Progenitor cell of endocrine pancreas (in vitro differentiated cells): ENCODE results near the gene TMEM200A. TPM values are rescaled to one million over a fixed set of nuclear protein-coding genes. Genes with fewer than 3 reads are reported as not detected.
"Not testable (repeated sequence)": the region's sequence is repeated elsewhere in the genome, so short reads cannot be mapped to it uniquely, and the experiment has no call there.

Experiments used
- DNase-seq: peaks from one replicate; pipeline ENCODE4 v3.0.0; 2021; ENCODE audit warnings: low spot score; ENCODE audit not compliant: unreplicated experiment
- H3K27ac Mint-ChIP-seq: 2 replicates; pipeline ENCODE4 v1.8.0; 2021; ENCODE audit warnings: mild to moderate bottlenecking, moderate library complexity, mixed read lengths
- H3K27me3 Mint-ChIP-seq: 2 replicates; pipeline ENCODE4 v1.8.0; 2021; ENCODE audit warnings: mixed read lengths
- H3K36me3 Mint-ChIP-seq: 2 replicates; pipeline ENCODE4 v1.8.0; 2022; ENCODE audit warnings: mixed read lengths; ENCODE audit not compliant: insufficient read depth
- H3K4me1 Mint-ChIP-seq: 2 replicates; pipeline ENCODE4 v1.8.0; 2021; ENCODE audit warnings: low read depth, mixed read lengths
- H3K4me3 Mint-ChIP-seq: 2 replicates; pipeline ENCODE4 v1.8.0; 2021; ENCODE audit warnings: low read depth, mild to moderate bottlenecking, moderate library complexity, mixed read lengths
- H3K9me3 Mint-ChIP-seq: 2 replicates; pipeline ENCODE4 v1.8.0; 2021; ENCODE audit warnings: low read depth, mixed read lengths
- CTCF ChIP-seq: fragments of 200-600 bp; sonication (generic); IDR thresholded peaks from one replicate; pipeline ENCODE4 v1.5.0; 2021; ENCODE audit warnings: antibody characterized with exemption, mild to moderate bottlenecking; ENCODE audit not compliant: unreplicated experiment
- total RNA-seq: library from RNA; stranded (reverse); gene quantifications from 2 replicates; pipeline ENCODE4 v1.2.1, GENCODE V29; 2021

Gene TMEM200A
- total RNA-seq, 1 donor from 2014 or later = 13.0 TPM

- Mint-ChIP-seq H3K27me3 (no peaks in the 10 kb centered on the region), H3K4me3 (no peak overlapping the region), H3K27ac (no peak overlapping the region), H3K4me1 (no peaks in the 10 kb centered on the region), H3K9me3 (no peaks in the 10 kb centered on the region), H3K36me3 (no peaks in the 10 kb centered on the region)
- no peak for TF ChIP-seq CTCF
- DNase-seq = no peak
Observed at GRCh38 chr6:130337534-130337933, 28.3 kb upstream of the TMEM200A start.

GRCh38 chr6:130346324-130346723, 19.5 kb upstream of the TMEM200A start:
- not testable (repeated sequence) for H3K27me3 Mint-ChIP-seq, H3K36me3 Mint-ChIP-seq, H3K27ac Mint-ChIP-seq, DNase-seq, H3K9me3 Mint-ChIP-seq, H3K4me3 Mint-ChIP-seq, H3K4me1 Mint-ChIP-seq

- Mint-ChIP-seq H3K36me3 (no peaks in the 10 kb centered on the region), H3K27ac (no peak overlapping the region), H3K4me3 (no peak overlapping the region), H3K9me3 (peaks cover 3% of the 10 kb centered on the region), H3K4me1 (no peaks in the 10 kb centered on the region), H3K27me3 (peaks cover 7% of the 10 kb centered on the region)
- DNase-seq = no peak
- no peak for TF ChIP-seq CTCF
Observed at GRCh38 chr6:130354322-130354721, 11.5 kb upstream of the TMEM200A start.

GRCh38 chr6:130355572-130355971, 10.2 kb upstream of the TMEM200A start:
- no peak for TF ChIP-seq CTCF
- Mint-ChIP-seq H3K27me3 (peaks cover 7% of the 10 kb centered on the region), H3K4me3 (no peak overlapping the region), H3K27ac (no peak overlapping the region), H3K9me3 (peaks cover 3% of the 10 kb centered on the region), H3K4me1 (no peaks in the 10 kb centered on the region), H3K36me3 (no peaks in the 10 kb centered on the region)
- no peak for DNase-seq

- H3K9me3 Mint-ChIP-seq = peaks cover 7% of the 10 kb centered on the region
- no peak overlapping the region for H3K4me3 Mint-ChIP-seq
- no peak overlapping the region for H3K27ac Mint-ChIP-seq
- H3K36me3 Mint-ChIP-seq = no peaks in the 10 kb centered on the region
- H3K27me3 Mint-ChIP-seq = peaks cover 7% of the 10 kb centered on the region
- DNase-seq = no peak
- no peak for TF ChIP-seq CTCF
- H3K4me1 Mint-ChIP-seq = no peaks in the 10 kb centered on the region
Observed at GRCh38 chr6:130357436-130357835, 8.4 kb upstream of the TMEM200A start.

- DNase-seq = no peak
- H3K4me3 Mint-ChIP-seq = no peak overlapping the region
- H3K4me1 Mint-ChIP-seq = no peaks in the 10 kb centered on the region
- H3K27ac Mint-ChIP-seq = no peak overlapping the region
- no peak for TF ChIP-seq CTCF
- peaks cover 4% of the 10 kb centered on the region for H3K9me3 Mint-ChIP-seq
- H3K27me3 Mint-ChIP-seq = peaks cover 13% of the 10 kb centered on the region
- H3K36me3 Mint-ChIP-seq = no peaks in the 10 kb centered on the region
Observed at GRCh38 chr6:130359736-130360135, 6.1 kb upstream of the TMEM200A start.
